ENCODE results near the gene SPRYD7. TPM values are rescaled to one million over a fixed set of nuclear protein-coding genes. Genes with fewer than 3 reads are reported as not detected.

SPRYD7 gene
- total RNA-seq, 1 experiment from 2014 or later, result 12.0 TPM

Other genes with a start within 250 kb of the SPRYD7 start
- gene EBPL, start 244.9 kb downstream of the SPRYD7 start, total RNA-seq (2014; rRNA removed; shearing (Covaris generic)), result 56.6 and 62.1 TPM in 2 replicates
- gene KPNA3, start 143.7 kb downstream of the SPRYD7 start, total RNA-seq (2014; rRNA removed; shearing (Covaris generic)), result 49.0 and 54.3 TPM in 2 replicates
- 11.4 and 11.6 TPM in 2 replicates for gene TRIM13, start 60.7 kb upstream of the SPRYD7 start, total RNA-seq (2014; rRNA removed; shearing (Covaris generic))
- 0.53 and 0.61 TPM in 2 replicates for gene KCNRG, start 79.1 kb upstream of the SPRYD7 start, total RNA-seq (2014; rRNA removed; shearing (Covaris generic))

Measured in SJCRH30 (cell line).